DND-41 (cell line): Measurements from ENCODE around the gene PFKFB1.

Experiments
- EZH2 ChIP-seq: IDR thresholded peaks from 3 replicates; pipeline ENCODE4 v1.6.1; 2012; ENCODE audit warnings: borderline replicate concordance, low read depth, mild to moderate bottlenecking, moderate library complexity, low read length, inconsistent platforms; ENCODE audit not compliant: severe bottlenecking
- TF ChIP-seq, protein P1 (sequence below): IDR thresholded peaks from 2 replicates; pipeline ENCODE4 v1.5.1; 2012; ENCODE audit warnings: borderline replicate concordance, low read length, moderate library complexity, mild to moderate bottlenecking; ENCODE audit not compliant: poor library complexity, severe bottlenecking; ENCODE audit errors: extremely low read depth

DNA sequence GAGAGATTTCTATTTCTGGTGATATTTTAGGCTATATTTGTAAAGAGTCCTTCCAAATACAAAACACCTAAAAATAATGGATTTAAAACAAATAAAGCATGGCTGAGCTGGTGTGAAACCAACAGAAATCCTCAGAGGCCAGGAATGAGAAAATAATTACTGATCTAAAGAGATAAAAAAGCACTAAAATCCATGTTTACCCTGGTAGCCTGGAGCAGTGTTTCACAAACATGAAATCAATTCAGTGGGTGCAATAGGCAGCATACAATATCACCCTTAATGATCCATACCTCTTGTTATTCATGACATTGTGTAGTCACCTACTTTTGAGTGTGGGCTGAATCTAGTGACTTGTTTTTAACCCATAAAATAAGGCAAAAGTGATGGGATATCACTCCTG lies 14.6 kb downstream of the PFKFB1 start:
- TF ChIP-seq, protein P1, sequence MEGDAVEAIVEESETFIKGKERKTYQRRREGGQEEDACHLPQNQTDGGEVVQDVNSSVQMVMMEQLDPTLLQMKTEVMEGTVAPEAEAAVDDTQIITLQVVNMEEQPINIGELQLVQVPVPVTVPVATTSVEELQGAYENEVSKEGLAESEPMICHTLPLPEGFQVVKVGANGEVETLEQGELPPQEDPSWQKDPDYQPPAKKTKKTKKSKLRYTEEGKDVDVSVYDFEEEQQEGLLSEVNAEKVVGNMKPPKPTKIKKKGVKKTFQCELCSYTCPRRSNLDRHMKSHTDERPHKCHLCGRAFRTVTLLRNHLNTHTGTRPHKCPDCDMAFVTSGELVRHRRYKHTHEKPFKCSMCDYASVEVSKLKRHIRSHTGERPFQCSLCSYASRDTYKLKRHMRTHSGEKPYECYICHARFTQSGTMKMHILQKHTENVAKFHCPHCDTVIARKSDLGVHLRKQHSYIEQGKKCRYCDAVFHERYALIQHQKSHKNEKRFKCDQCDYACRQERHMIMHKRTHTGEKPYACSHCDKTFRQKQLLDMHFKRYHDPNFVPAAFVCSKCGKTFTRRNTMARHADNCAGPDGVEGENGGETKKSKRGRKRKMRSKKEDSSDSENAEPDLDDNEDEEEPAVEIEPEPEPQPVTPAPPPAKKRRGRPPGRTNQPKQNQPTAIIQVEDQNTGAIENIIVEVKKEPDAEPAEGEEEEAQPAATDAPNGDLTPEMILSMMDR: no peak
- no peak for TF ChIP-seq EZH2
